Kidney epithelial cell (primary cell): ENCODE data around the gene TRIM21. TPM values are rescaled to one million over a fixed set of nuclear protein-coding genes. Genes with fewer than 3 reads are reported as not detected.
"Not testable (repeated sequence)": the region's sequence is repeated elsewhere in the genome, so short reads cannot be mapped to it uniquely, and the experiment has no call there.

Experiments used
- DNase-seq: peaks from one replicate; pipeline ENCODE4 v3.0.0-alpha.2; 2010; ENCODE audit warnings: low read depth
- H3K27me3 ChIP-seq: 2 replicates; pipeline ENCODE4 v1.6.0; 2011; ENCODE audit warnings: low read length; ENCODE audit not compliant: control insufficient read depth, insufficient read depth
- H3K36me3 ChIP-seq: 2 replicates; pipeline ENCODE4 v1.5.1; 2011; ENCODE audit warnings: low read length; ENCODE audit not compliant: control insufficient read depth, insufficient read depth
- H3K4me3 ChIP-seq: 2 replicates; pipeline ENCODE4 v1.5.1; 2011; ENCODE audit warnings: low read depth, mild to moderate bottlenecking, control low read depth, low read length
- CTCF ChIP-seq: IDR thresholded peaks from 2 replicates; pipeline ENCODE4 v1.5.1; 2011; ENCODE audit warnings: mild to moderate bottlenecking, moderate library complexity, low read length, control low read depth, inconsistent platforms; ENCODE audit not compliant: insufficient read depth, poor library complexity, severe bottlenecking
- total RNA-seq: library from RNA; depleted of rRNA; stranded (reverse); fragments of >200 nt; gene quantifications from 2 replicates; pipeline ENCODE4 v1.2.3, GENCODE V29; 2015

Gene TRIM21
- total RNA-seq, 1 donor from 2014 or later: 22.3 TPM

GRCh38 chr11:4381901-4382300 is 11.6 kb downstream of the TRIM21 start:
- H3K36me3 ChIP-seq: no peaks in the 10 kb centered on the region
- DNase-seq: no peak
- no peak for TF ChIP-seq CTCF
- no peaks in the 10 kb centered on the region for H3K27me3 ChIP-seq
- no peak overlapping the region for H3K4me3 ChIP-seq

GRCh38 chr11:4375431-4376140 is 17.9 kb downstream of the TRIM21 start:
- Histone ChIP-seq H3K36me3 (no peaks in the 10 kb centered on the region), H3K4me3 (no peak overlapping the region), H3K27me3 (no peaks in the 10 kb centered on the region)
- no peak for DNase-seq
- no peak for TF ChIP-seq CTCF

GRCh38 chr11:4370166-4370565 is 23.3 kb downstream of the TRIM21 start:
- no peak for TF ChIP-seq CTCF
- no peak for DNase-seq
- no peaks in the 10 kb centered on the region for H3K36me3 ChIP-seq
- H3K4me3 ChIP-seq: no peak overlapping the region
- H3K27me3 ChIP-seq: no peaks in the 10 kb centered on the region

GRCh38 chr11:4368286-4368685 is 25.2 kb downstream of the TRIM21 start, which contains the start of gene OR52B4:
Gene OR52B4, minus strand, starts transcription at chr11:4368386. Its CDS starts 91 bp downstream, at chr11:4368295.
- no peak for DNase-seq
- TF ChIP-seq CTCF: no peak

GRCh38 chr11:4348142-4348541 is 45.4 kb downstream of the TRIM21 start:
- H3K4me3 ChIP-seq, DNase-seq, H3K36me3 ChIP-seq, H3K27me3 ChIP-seq: not testable (repeated sequence)

More at GRCh38 chr11:4368286-4368685, 25.2 kb downstream of the TRIM21 start, which contains the start of gene OR52B4:
- Histone ChIP-seq H3K4me3 (no peak within 1 kb of the TSS), H3K27me3 (no peaks in the 10 kb centered on the region), H3K36me3 (no peaks in the 10 kb centered on the region)

GRCh38 chr11:4345366-4345765 is 48.1 kb downstream of the TRIM21 start:
- not testable (repeated sequence) for DNase-seq, H3K4me3 ChIP-seq, H3K27me3 ChIP-seq, H3K36me3 ChIP-seq

Other genes with a start within 250 kb of the TRIM21 start
- gene OR52B4, start 25.3 kb downstream of the TRIM21 start, total RNA-seq: not detected in 2 replicates
- not detected in 2 replicates for gene OR52K2, start 55.6 kb upstream of the TRIM21 start, total RNA-seq
- not detected in 2 replicates for gene OR52K1, start 88.9 kb upstream of the TRIM21 start, total RNA-seq
- gene OR52M1, start 151.5 kb upstream of the TRIM21 start, total RNA-seq: not detected in 2 replicates
- not detected in 2 replicates for gene OR52I2, start 188.0 kb upstream of the TRIM21 start, total RNA-seq
- not detected in 2 replicates for gene OR52I1, start 200.3 kb upstream of the TRIM21 start, total RNA-seq
- 21.9 and 25.3 TPM in 2 replicates for gene TRIM68, start 214.5 kb upstream of the TRIM21 start, total RNA-seq
- not detected in 2 replicates for gene OR51D1, start 243.8 kb upstream of the TRIM21 start, total RNA-seq